SK-N-SH treated with all-trans-retinoic acid at 6 μM for 48 hours (cell line): ENCODE data around the gene SPTLC1.
"Not testable (repeated sequence)": the region's sequence is repeated elsewhere in the genome, so short reads cannot be mapped to it uniquely, and the experiment has no call there.

Source experiments
- ATAC-seq: fragments of 200-7000 bp; cut with Tn5 transposase; 3 replicates; pipeline ENCODE4 v1.9.1; 2020; ENCODE audit warnings: mild to moderate bottlenecking, moderate library complexity
- ARNTL ChIP-seq: fragments of 450-650 bp; formaldehyde crosslinking; IDR thresholded peaks from 2 replicates; pipeline ENCODE4 v1.5.0; 2020; ENCODE audit warnings: low read depth, mild to moderate bottlenecking, moderate library complexity, borderline replicate concordance
- BACH2 ChIP-seq: fragments of 250-450 bp; sonication (Bioruptor Pico); IDR thresholded peaks from 2 replicates; pipeline ENCODE4 v1.9.0; 2021; ENCODE audit warnings: mild to moderate bottlenecking, borderline replicate concordance
- CREB5 ChIP-seq: fragments of 250-450 bp; sonication (Bioruptor Pico); IDR thresholded peaks from 2 replicates; pipeline ENCODE4 v1.5.1; 2020; ENCODE audit warnings: low read depth, mild to moderate bottlenecking, moderate library complexity
- CSDC2 ChIP-seq: fragments of 250-450 bp; sonication (Bioruptor Pico); IDR thresholded peaks from 2 replicates; pipeline ENCODE4 v1.5.0; 2020; ENCODE audit warnings: mild to moderate bottlenecking, moderate library complexity
- ESRRG ChIP-seq: fragments of 250-450 bp; sonication (Bioruptor Pico); IDR thresholded peaks from 2 replicates; pipeline ENCODE4 v1.6.1; 2021; ENCODE audit warnings: mild to moderate bottlenecking
- GLIS3 ChIP-seq: fragments of 250-450 bp; sonication (Bioruptor Pico); IDR thresholded peaks from 2 replicates; pipeline ENCODE4 v1.5.0; 2020; ENCODE audit warnings: mild to moderate bottlenecking, moderate library complexity
- ISL1 ChIP-seq: fragments of 250-450 bp; sonication (Bioruptor Pico); IDR thresholded peaks from 2 replicates; pipeline ENCODE4 v2.1.2; 2022; ENCODE audit warnings: mild to moderate bottlenecking, moderate library complexity
- PATZ1 ChIP-seq: fragments of 250-450 bp; sonication (Bioruptor Pico); IDR thresholded peaks from 2 replicates; pipeline ENCODE4 v1.8.0; 2020; ENCODE audit warnings: mild to moderate bottlenecking, moderate library complexity, borderline replicate concordance
- POU6F1 ChIP-seq: fragments of 250-450 bp; sonication (Bioruptor Pico); IDR thresholded peaks from 2 replicates; pipeline ENCODE4 v1.8.0; 2021; ENCODE audit warnings: low read depth, mild to moderate bottlenecking, moderate library complexity, borderline replicate concordance
- PPARA ChIP-seq: fragments of 250-450 bp; sonication (Bioruptor Pico); IDR thresholded peaks from 2 replicates; pipeline ENCODE4 v1.5.0; 2020; ENCODE audit warnings: mild to moderate bottlenecking, borderline replicate concordance
- RARB ChIP-seq: fragments of 250-450 bp; sonication (Bioruptor Pico); IDR thresholded peaks from 2 replicates; pipeline ENCODE4 v1.8.0; 2021; ENCODE audit warnings: mild to moderate bottlenecking, moderate library complexity
- SNAI2 ChIP-seq: fragments of 250-450 bp; sonication (Bioruptor Pico); IDR thresholded peaks from 2 replicates; pipeline ENCODE4 v1.5.0; 2020; ENCODE audit warnings: mild to moderate bottlenecking, moderate library complexity
- TCF4 ChIP-seq: fragments of 250-450 bp; sonication (Bioruptor Pico); IDR thresholded peaks from 2 replicates; pipeline ENCODE4 v1.8.0; 2021; ENCODE audit warnings: mild to moderate bottlenecking, moderate library complexity, borderline replicate concordance
- TOX ChIP-seq: fragments of 250-450 bp; sonication (Bioruptor Pico); IDR thresholded peaks from 2 replicates; pipeline ENCODE4 v1.8.0; 2021; ENCODE audit warnings: mild to moderate bottlenecking, moderate library complexity, borderline replicate concordance
- TSHZ2 ChIP-seq: fragments of 250-450 bp; sonication (Bioruptor Pico); IDR thresholded peaks from 2 replicates; pipeline ENCODE4 v1.5.0; 2020; ENCODE audit warnings: mild to moderate bottlenecking, moderate library complexity
- ZNF565 ChIP-seq: fragments of 450-650 bp; formaldehyde crosslinking; conservative IDR thresholded peaks from 2 replicates; pipeline ENCODE4 v1.5.0; 2020; ENCODE audit warnings: low read depth, mild to moderate bottlenecking, moderate library complexity
- ZNF70 ChIP-seq: fragments of 450-650 bp; formaldehyde crosslinking; IDR thresholded peaks from 2 replicates; pipeline ENCODE4 v1.5.0; 2020; ENCODE audit warnings: mild to moderate bottlenecking, moderate library complexity
- ZNF8 ChIP-seq: fragments of 450-650 bp; formaldehyde crosslinking; IDR thresholded peaks from 2 replicates; pipeline ENCODE4 v1.5.0; 2020; ENCODE audit warnings: mild to moderate bottlenecking, moderate library complexity
- TF ChIP-seq, protein P1 (sequence below): fragments of 250-450 bp; sonication (Bioruptor Pico); IDR thresholded peaks from 2 replicates; pipeline ENCODE4 v1.5.1; 2021; ENCODE audit warnings: mild to moderate bottlenecking, moderate library complexity

Gene SPTLC1

DNA sequence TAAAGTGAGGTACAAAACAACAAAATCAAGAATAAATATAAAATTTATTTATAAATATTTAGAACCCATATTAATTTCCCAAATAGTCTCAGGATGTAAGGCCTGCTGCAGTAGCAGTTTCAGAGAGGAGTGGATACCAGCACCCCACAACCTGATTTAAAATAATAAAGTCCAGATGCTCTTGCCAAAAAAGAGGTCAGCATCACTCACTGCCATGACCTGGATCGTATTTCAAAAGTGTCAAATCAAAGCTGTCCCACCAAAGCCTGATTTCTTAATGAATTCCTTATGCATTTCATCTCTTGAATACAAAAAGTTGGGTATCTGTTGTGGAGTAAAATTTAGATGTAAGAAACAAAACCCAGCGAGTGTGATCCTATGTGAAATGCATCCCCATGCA is 107.2 kb downstream of the SPTLC1 start:
- no peak for ATAC-seq
- TF ChIP-seq GLIS3 (CRISPR knock-in tag) (no peak), TCF4 (peak; percentile 36; the same call in 1 of the 2 replicates)

GRCh38 chr9:92004045-92004392 is 111.2 kb downstream of the SPTLC1 start:
- no peak for ATAC-seq

DNA sequence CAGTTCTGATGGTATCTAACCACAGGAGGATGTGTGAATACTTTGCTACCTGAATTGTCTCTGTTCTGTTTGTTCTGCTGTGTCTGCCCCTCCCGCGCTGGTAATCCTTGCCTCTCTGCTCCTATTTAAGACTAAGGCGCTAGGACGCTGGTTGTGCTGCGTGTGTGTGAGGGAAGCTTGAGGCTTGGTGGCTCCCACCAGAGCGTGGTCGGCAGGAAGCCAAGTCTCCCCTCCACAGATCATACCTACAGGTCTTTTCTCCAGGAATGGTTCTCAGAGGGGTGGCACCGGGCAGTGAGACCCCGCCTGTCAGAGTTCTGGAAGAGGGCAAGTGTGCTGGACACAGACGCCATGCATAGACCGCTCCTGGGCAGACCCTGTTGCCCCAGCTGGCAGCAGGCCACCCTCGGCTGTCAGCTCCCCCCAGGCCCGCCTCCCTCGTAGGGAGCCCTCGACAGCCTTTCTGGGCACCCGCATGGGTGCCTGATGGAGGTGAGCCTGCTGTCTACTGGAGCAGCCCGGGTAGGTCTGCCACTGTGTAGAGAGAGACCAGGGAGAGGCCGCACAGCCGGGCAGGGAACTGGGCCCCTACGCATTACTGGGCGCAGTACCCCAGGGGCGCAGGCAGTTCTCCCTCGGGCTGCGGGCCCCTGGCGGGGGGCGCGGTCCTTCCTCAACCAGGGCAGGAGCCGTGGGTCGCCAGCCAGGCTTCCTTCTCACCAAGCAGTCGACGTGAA is 111.7 kb downstream of the SPTLC1 start:
- ATAC-seq, result no peak
- TF ChIP-seq PATZ1 (CRISPR knock-in tag) (no peak), SNAI2 (CRISPR knock-in tag) (no peak), BACH2 (no peak)
- TF ChIP-seq, protein P1, sequence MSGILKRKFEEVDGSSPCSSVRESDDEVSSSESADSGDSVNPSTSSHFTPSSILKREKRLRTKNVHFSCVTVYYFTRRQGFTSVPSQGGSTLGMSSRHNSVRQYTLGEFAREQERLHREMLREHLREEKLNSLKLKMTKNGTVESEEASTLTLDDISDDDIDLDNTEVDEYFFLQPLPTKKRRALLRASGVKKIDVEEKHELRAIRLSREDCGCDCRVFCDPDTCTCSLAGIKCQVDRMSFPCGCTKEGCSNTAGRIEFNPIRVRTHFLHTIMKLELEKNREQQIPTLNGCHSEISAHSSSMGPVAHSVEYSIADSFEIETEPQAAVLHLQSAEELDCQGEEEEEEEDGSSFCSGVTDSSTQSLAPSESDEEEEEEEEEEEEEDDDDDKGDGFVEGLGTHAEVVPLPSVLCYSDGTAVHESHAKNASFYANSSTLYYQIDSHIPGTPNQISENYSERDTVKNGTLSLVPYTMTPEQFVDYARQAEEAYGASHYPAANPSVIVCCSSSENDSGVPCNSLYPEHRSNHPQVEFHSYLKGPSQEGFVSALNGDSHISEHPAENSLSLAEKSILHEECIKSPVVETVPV (CRISPR knock-in tag), result no peak

More at GRCh38 chr9:92004045-92004392, 111.2 kb downstream of the SPTLC1 start:
- TF ChIP-seq GLIS3 (CRISPR knock-in tag), result no peak
- no peak for TF ChIP-seq BACH2

DNA sequence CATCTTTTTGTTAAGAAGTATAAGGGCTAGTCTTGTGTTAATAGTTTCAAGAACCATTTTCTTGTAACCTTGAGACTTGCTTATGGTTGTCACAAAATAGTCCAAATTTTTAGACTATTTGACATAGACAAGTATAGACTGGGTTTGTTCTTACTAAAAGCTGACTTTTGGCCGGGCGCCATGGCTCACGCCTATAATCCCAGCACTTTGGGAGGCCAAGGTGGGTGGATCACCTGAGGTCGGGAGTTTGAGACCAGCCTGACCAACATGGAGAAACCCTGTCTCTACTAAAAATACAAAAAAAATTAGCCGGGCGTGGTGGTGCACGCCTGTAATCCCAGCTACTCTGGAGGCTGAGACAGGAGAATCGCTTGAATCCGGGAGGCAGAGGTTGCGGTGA is 113.3 kb downstream of the SPTLC1 start:
- ATAC-seq, result not testable (repeated sequence)

- TF ChIP-seq CSDC2 (no peak), ZNF70 (CRISPR knock-in tag) (no peak), CREB5 (CRISPR knock-in tag) (no peak), RARB (CRISPR knock-in tag) (no peak), TOX (CRISPR knock-in tag) (no peak), ESRRG (CRISPR knock-in tag) (no peak), ZNF565 (CRISPR knock-in tag) (no peak), GLIS3 (CRISPR knock-in tag) (no peak), TCF4 (no peak), ARNTL (CRISPR knock-in tag) (no peak), PPARA (CRISPR knock-in tag) (no peak), TSHZ2 (CRISPR knock-in tag) (no peak), PATZ1 (CRISPR knock-in tag) (no peak), ISL1 (CRISPR knock-in tag) (no peak), ZNF8 (CRISPR knock-in tag) (no peak), POU6F1 (CRISPR knock-in tag) (no peak)
- TF ChIP-seq, protein P1 (CRISPR knock-in tag), result no peak
- no peak for ATAC-seq
These were observed 114.0 kb downstream of the SPTLC1 start for GRCh38 chr9:92001244-92001643.
